Stromal cell of bone marrow (primary cell): ENCODE results near the gene SPINK1.
"Not testable (repeated sequence)": the region's sequence is repeated elsewhere in the genome, so short reads cannot be mapped to it uniquely, and the experiment has no call there.

Source experiments
- DNase-seq: peaks from one replicate; pipeline ENCODE4 v3.0.0-alpha.2; 2012; ENCODE audit warnings: low read depth

SPINK1 gene

GRCh38 chr5:147805030-147805454 is 26.4 kb downstream of the SPINK1 start:
- DNase-seq = no peak

- no peak for DNase-seq
Measured at GRCh38 chr5:147804334-147804733, 27.1 kb downstream of the SPINK1 start.

DNA sequence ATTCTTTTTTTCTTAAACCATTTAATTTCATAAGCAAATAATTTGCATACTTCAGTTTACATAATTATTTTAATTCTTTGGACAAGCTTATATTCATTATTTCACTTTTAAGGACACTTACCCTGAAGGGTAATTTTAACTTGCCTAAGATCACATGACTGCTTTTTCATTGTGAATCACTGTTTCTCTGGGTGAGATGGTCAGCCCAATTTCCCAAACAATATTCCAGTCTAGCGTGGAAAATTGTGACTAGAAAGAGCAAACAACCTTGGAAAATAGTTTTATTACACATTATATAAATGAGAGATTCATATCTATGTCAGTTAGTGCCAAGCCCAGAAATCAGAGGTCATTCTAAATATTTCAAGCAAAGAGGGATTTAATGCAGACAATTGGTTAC is 27.5 kb downstream of the SPINK1 start:
- peak; percentile 14 for DNase-seq

DNA sequence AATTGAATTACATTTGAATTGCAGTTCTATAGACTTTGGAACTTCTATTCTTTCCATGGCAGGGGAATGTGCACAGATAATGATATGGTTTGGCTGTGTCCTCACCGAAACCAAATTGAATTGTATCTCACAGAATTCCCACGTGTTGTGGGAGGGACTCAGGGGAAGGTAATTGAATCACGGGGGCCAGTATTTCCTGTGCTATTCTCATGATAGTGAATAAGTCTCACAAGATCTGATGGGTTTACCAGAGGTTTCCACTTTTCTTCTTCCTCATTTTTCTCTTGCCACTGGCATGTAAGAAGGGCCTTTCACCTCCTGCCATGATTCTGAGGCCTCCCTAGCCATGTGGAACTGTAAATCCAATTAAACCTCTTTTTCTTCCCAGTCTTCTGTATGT is 28.3 kb downstream of the SPINK1 start:
- not testable (repeated sequence) for DNase-seq

GRCh38 chr5:147801461-147801860 is 30.0 kb downstream of the SPINK1 start:
- no peak for DNase-seq

DNA sequence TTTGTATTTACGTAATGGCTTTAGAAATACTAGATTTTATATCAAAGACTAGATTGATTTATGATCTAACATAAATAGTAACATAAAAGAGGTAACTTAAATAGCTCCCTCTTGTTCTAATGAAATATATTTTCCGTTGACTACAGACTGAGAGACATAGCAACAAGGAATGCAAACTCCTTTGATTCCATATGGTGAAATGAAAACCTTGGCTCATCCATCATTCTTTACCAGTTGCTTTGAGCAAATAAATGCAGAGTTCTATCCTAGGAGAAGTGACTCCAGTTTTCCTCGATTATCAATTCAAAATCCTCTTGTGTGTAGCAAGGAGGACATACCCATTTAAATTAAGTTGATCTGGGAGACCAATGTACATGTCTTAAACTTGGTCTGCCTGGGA is 31.0 kb downstream of the SPINK1 start:
- DNase-seq = no peak

DNA sequence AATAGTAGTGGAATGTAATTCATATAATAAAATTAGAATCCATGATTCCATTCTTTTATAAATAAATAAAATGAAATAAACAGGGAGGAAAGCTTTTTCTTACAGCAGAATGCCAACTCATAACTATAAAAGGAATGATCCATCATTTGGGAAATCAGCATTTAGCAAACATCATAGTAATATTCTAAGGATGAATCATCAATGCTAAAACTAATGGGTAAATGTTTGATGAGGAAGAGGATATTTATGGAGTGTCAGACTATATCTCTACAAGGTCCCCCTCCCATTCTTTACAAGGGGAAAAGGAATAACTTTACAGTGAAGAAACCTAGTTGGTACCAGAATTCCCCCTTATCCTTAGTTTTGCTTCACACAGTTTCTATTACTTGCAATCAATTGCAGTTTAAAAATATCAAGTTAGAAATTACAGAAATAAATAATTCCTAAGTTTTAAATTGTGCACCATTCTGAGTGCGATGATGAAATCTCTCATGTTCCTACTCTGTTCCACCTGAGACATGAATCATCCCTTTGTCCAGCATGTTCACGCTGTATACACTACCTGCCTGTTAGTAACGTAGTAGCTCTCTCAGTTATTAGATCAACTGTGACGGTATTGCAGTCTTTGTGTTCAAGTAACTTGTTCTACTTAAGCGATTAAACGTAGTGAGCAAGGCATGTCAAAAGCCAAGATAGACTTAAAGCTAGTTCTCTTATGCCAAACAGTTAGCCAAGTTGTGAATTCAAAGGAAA is 34.7 kb downstream of the SPINK1 start:
- DNase-seq = no peak

GRCh38 chr5:147791181-147791580 is 40.3 kb downstream of the SPINK1 start:
- no peak for DNase-seq

DNA sequence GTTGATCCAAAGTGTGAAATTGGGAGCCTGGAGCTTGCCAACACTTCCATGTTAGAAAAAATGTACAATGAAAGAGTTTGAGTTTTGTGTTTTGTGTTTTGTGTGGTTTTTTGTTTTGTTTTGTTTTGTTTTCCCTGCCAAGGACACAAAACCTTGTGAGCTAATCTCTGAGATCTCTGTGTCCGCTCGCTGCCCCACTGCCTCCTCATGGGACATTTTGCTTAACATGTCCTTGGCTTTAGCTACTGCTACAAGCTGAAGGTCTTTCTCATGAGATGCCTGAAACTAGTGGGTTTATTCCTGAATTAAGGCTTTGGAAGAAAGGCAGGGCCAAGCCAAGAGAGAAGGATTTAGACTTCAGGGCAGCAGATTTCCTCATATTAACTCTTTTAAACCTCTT is 41.7 kb downstream of the SPINK1 start:
- DNase-seq = no peak

- no peak for DNase-seq
Measured at GRCh38 chr5:147788023-147788422, 43.4 kb downstream of the SPINK1 start.

GRCh38 chr5:147786142-147786541 is 45.3 kb downstream of the SPINK1 start:
- no peak for DNase-seq

- no peak for DNase-seq
Measured at GRCh38 chr5:147784146-147784987, 47.1 kb downstream of the SPINK1 start.

DNA sequence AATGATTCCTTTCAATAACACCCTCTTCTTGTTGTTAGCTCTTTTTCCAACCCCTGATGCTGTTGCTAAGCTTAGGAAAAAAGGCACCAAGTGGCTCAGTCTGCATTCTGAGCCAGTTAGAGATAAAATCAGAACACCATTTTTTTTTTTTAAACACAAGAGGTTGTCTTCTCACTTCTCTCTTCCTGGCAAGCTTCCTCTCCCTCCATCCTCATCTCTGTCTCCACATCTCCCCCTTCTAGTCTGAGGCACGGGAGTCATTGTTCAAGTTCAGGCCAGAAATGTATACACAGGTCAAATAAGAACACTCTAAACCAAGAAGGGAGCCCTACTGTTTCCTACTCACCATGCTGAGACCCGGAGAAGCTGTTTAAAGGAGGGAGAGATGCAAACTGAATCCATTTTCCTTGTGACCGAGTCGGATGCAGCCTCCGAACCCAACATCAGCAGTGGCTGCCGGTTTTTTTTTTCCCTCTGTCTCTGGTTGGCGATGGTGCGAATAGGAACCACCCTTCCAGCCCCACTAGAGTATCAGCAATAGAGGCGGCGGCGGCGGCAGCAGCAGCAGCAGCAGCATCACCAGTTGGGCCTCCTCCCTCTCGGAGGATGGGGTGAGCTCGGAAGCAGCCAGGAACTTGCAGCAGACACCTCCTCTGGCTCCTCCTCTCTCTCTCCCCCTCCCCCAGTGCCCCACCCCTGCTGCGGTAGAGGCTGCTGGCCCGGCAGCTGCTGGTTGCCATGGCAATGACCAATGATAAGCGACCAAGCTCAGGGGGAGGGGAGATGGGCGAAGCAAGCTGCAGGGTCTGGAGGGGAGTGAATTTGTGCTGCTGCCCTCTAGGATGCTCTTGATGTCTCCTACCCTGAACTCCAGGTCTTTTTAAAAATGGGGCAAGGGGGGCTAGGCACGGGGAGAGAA is 49.1 kb downstream of the SPINK1 start, which contains the start of gene JAKMIP2:
Gene JAKMIP2, minus strand, starts transcription at position 619 of the 919 bp plus-strand sequence. CDS start 110,922 bp downstream, outside the sequence.
- peak; percentile 6 for DNase-seq

GRCh38 chr5:147780924-147781573 is 50.4 kb downstream of the SPINK1 start:
- no peak for DNase-seq

- DNase-seq = no peak
Measured at GRCh38 chr5:147779694-147780093, 51.8 kb downstream of the SPINK1 start.

- DNase-seq = no peak
Measured at GRCh38 chr5:147776989-147777388, 54.5 kb downstream of the SPINK1 start.
